Lung (tissue), 12 donors: ENCODE data around the gene CHN2. TPM values are rescaled to one million over a fixed set of nuclear protein-coding genes. Genes with fewer than 3 reads are reported as not detected.
A peak's percentile ranks its signal among the peaks of the same experiment; 100 is the strongest.

Source experiments
- ATAC-seq: fragments of 200-7000 bp; cut with Tn5 transposase; one replicate; pipeline ENCODE4 v1.9.1; 2020; ENCODE audit warnings: moderate number of reproducible peaks; ENCODE audit not compliant: insufficient read depth, low FRiP score
- DNase-seq, 3 donors: peaks; one replicate each; pipeline ENCODE4 v3.0.0-alpha.2; 2013 to 2017
- H3K27ac ChIP-seq, 2 donors: one replicate each; pipeline ENCODE4 v1.5.1; 2013; ENCODE audit warnings: mild to moderate bottlenecking in 2 of 2, moderate library complexity in 2 of 2, control low read depth in 1 of 2, inconsistent platforms in 1 of 2, low read depth in 1 of 2, low read length in 1 of 2
- H3K27me3 ChIP-seq, 3 donors: one replicate each; pipeline ENCODE4 v1.5.1; 2013; ENCODE audit warnings: low read length in 2 of 3; ENCODE audit not compliant: control insufficient read depth in 3 of 3, insufficient read depth in 3 of 3
- H3K36me3 ChIP-seq, 4 donors: one replicate each; pipeline ENCODE4 v1.5.1; 2013; ENCODE audit warnings: low read length in 4 of 4, mild to moderate bottlenecking in 1 of 4, moderate library complexity in 1 of 4; ENCODE audit not compliant: control insufficient read depth in 4 of 4, insufficient read depth in 4 of 4
- H3K4me1 ChIP-seq, 5 donors: one replicate each; pipeline ENCODE4 v1.5.1; 2013; ENCODE audit warnings: low read length in 5 of 5, mild to moderate bottlenecking in 2 of 5, moderate library complexity in 1 of 5; ENCODE audit not compliant: control insufficient read depth in 5 of 5, insufficient read depth in 5 of 5
- H3K4me3 ChIP-seq: one replicate; pipeline ENCODE4 v1.5.1; 2013; ENCODE audit warnings: mild to moderate bottlenecking, control low read depth, moderate library complexity
- H3K9ac ChIP-seq, 2 donors: one replicate each; pipeline ENCODE4 v1.5.1; 2013; ENCODE audit warnings: low read length in 2 of 2, control low read depth in 1 of 2; ENCODE audit not compliant: insufficient read depth in 1 of 2
- H3K9me3 ChIP-seq, 4 donors: one replicate each; pipeline ENCODE4 v1.5.1; 2013; ENCODE audit warnings: low read length in 3 of 4, mild to moderate bottlenecking in 1 of 4, moderate library complexity in 1 of 4; ENCODE audit not compliant: control insufficient read depth in 4 of 4, insufficient read depth in 3 of 4
- WGBS, 2 donors: extraction: QIAGEN DNeasy Blood & Tissue Kit; methylation state at CpG; one replicate each; pipeline ENCODE4 v1.1.7; 2013; 5-methylcytosine and 5-hydroxymethylcytosine counted together
- polyA plus RNA-seq, 2 donors: library from polyadenylated mRNA; stranded (reverse); fragments of 200-250 nt; gene quantifications; one replicate each; pipeline ENCODE4 v1.2.1, GENCODE V29; 2013
- total RNA-seq, 2 donors: library from RNA; depleted of rRNA in 1 of 2; stranded (reverse); fragments of >200 nt in 1 of 2; gene quantifications; one replicate each; pipeline ENCODE4 v1.2.1, GENCODE V29; 2014 to 2021
- TF ChIP-seq, protein P1 (sequence below): IDR thresholded peaks from 2 replicates; pipeline ENCODE4 v1.5.1; 2012; ENCODE audit warnings: mild to moderate bottlenecking; ENCODE audit errors: control extremely low read depth, extremely low read depth
- donor health status: control.
- donor health status: control.
- donor health status: Bipolar disorder and iron deficiency.
- donor health status: healthy.
- donor health status: DM: yes; HTN: yes; CAD: no.

The CHN2 gene
- total and polyA plus RNA-seq, 4 donors, result 3.2 to 11.0 (median 6.7) TPM

DNA sequence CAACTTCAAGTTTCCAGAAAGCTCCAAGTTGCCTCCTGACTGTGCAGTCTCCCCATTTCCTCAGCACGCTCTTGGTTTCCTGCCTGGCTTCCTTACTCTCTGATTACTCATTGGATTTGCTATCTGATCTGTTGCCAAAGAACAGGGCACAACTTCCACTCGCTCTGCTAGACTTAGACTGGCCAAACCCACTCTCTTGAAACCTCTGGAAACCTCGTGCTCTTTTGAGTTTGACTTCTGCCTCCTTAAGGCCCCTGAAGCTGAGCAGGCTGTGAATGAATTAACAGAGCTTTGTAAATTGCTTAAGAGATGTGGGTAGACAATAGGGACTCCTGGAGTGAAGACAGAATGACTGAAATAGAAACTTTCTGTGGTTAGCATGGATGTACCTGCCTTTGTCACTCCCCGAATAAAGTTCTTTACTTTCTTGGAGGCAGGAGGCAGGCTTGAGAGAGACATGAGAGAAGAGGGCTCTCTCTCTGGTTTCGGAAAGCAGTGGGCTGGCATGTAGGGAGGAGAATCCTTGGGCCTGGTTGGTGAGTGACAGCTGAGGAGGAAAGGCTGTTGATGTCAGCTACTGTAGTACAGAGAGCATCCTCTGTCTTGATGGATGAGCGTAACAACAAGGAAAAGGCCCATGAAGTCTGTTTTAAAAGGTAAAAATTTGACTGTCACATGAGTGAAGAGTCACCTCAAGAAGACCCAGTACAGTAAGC is 70.8 kb downstream of the CHN2 start:
- Histone ChIP-seq H3K9me3 (no peaks in the 10 kb centered on the region), H3K4me3 (no peak overlapping the region), H3K9ac (no peak overlapping the region), H3K27ac (no peak overlapping the region), H3K36me3 (no peaks in the 10 kb centered on the region), H3K4me1 (peaks cover 0 to 4% (median 0%) of the 10 kb centered on the region in 5 donors), H3K27me3 (no peaks in the 10 kb centered on the region)
- WGBS, 2 donors, result 49 to 56% methylated on average over 6 of the region's 6 CpGs
- ATAC-seq (peak; percentile 41), DNase-seq (peak in 2 of 3 donors; percentile 12 to 55)
- TF ChIP-seq, protein P1, sequence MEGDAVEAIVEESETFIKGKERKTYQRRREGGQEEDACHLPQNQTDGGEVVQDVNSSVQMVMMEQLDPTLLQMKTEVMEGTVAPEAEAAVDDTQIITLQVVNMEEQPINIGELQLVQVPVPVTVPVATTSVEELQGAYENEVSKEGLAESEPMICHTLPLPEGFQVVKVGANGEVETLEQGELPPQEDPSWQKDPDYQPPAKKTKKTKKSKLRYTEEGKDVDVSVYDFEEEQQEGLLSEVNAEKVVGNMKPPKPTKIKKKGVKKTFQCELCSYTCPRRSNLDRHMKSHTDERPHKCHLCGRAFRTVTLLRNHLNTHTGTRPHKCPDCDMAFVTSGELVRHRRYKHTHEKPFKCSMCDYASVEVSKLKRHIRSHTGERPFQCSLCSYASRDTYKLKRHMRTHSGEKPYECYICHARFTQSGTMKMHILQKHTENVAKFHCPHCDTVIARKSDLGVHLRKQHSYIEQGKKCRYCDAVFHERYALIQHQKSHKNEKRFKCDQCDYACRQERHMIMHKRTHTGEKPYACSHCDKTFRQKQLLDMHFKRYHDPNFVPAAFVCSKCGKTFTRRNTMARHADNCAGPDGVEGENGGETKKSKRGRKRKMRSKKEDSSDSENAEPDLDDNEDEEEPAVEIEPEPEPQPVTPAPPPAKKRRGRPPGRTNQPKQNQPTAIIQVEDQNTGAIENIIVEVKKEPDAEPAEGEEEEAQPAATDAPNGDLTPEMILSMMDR, result no peak

DNA sequence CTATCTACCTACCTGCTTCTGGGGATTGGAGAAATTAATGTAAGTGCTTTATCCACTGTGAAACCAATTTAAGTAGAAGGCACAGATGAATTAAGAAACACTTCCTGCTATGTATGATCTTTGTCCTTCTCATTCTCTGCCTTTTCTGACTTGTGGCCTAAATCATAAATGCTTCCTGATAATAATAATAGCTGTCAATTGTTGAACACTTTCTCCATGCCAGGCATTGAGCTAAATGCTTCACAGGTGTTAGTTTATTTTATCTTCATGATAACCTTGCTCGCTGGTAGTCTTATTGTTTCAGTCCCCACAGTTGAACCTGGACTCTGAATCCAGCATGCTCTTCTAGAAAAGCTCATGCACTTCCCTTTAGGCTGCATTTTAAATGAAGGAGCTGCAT is 75.4 kb downstream of the CHN2 start:
- H3K27ac ChIP-seq, result no peak overlapping the region
- no peaks in the 10 kb centered on the region for H3K36me3 ChIP-seq
- peaks cover 0 to 9% (median 3%) of the 10 kb centered on the region in 5 donors for H3K4me1 ChIP-seq
- DNase-seq (no peak), ATAC-seq (no peak)
- TF ChIP-seq, protein P1, result no peak
- peaks cover 0 to 3% (median 0%) of the 10 kb centered on the region in 4 donors for H3K9me3 ChIP-seq
- 80 to 86% methylated on average over 1 of the region's 1 CpG for WGBS, 2 donors
- no peak overlapping the region for H3K4me3 ChIP-seq
- H3K9ac ChIP-seq, result no peak overlapping the region
- H3K27me3 ChIP-seq, result peaks cover 0 to 12% (median 0%) of the 10 kb centered on the region in 3 donors

DNA sequence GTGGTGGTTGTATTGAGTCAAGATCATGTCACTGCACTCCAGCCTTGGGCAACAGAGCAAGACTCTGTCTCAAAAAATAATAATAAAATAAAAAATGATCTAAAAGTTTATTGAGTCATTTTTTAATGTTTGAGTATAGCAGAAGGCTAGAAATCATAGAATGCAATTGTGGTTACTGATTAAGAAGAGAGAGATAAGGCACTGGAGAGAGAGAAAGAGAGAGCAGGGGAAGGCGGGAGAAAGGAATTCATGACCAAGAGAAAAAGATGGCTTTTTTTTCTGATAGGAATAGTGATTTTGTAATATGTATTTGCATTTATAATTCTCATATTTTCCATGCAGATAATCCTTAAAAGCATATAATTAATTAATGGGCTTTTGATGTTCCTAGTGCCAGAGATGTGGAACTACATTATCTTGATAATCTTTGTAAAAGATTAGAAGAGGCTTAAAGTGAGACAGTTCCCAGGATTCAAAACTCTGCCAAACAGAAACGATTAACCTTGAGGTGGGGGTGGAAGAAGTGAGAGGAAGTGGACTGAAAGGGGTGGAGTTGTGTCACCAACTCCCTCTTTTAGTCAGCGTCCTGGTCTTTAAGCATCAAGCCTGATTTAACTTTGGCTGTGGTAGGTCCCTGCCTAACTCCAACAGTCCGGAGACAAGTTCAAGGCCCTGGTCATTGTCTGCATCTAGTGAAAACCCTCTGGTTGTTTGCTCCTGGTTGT is 76.2 kb downstream of the CHN2 start:
- no peak overlapping the region for H3K4me3 ChIP-seq
- TF ChIP-seq, protein P1, result no peak
- H3K9me3 ChIP-seq, result peaks cover 0 to 3% (median 0%) of the 10 kb centered on the region in 4 donors
- H3K36me3 ChIP-seq, result no peaks in the 10 kb centered on the region
- ATAC-seq, result no peak
- H3K4me1 ChIP-seq, result peaks cover 0 to 6% (median 3%) of the 10 kb centered on the region in 5 donors
- peaks cover 0 to 12% (median 0%) of the 10 kb centered on the region in 3 donors for H3K27me3 ChIP-seq
- no peak overlapping the region for H3K9ac ChIP-seq
- WGBS, 2 donors, result 34 to 38% methylated on average over 4 of the region's 4 CpGs
- no peak overlapping the region for H3K27ac ChIP-seq
- no peak for DNase-seq
